Activated T-cell treated with anti-CD3 and anti-CD28 coated beads for 4 hours (primary cell): ENCODE data around the gene PTPRK.

Source experiments
- DNase-seq: peaks from one replicate; pipeline ENCODE4 v3.0.0-alpha.2; 2020

Gene PTPRK

GRCh38 chr6:128520436-128521281, at the start of gene PTPRK:
TSS of gene PTPRK (minus strand) at chr6:128520599. CDS start at chr6:128520358, 241 bp downstream.
- peak; percentile 86 for DNase-seq

- DNase-seq = no peak
Observed at GRCh38 chr6:128567029-128567428, 46.6 kb upstream of the PTPRK start.

GRCh38 chr6:128560966-128561365, 40.6 kb upstream of the PTPRK start:
- no peak for DNase-seq

- DNase-seq = no peak
Observed at GRCh38 chr6:128558924-128559323, 38.5 kb upstream of the PTPRK start.

- DNase-seq = no peak
Observed at GRCh38 chr6:128558021-128558420, 37.6 kb upstream of the PTPRK start.

- DNase-seq = no peak
Observed at GRCh38 chr6:128557081-128557480, 36.7 kb upstream of the PTPRK start.

GRCh38 chr6:128554302-128554701, 33.9 kb upstream of the PTPRK start:
- no peak for DNase-seq

GRCh38 chr6:128541261-128541660, 20.9 kb upstream of the PTPRK start:
- no peak for DNase-seq

- no peak for DNase-seq
Observed at GRCh38 chr6:128538763-128539162, 18.4 kb upstream of the PTPRK start.

- no peak for DNase-seq
Observed at GRCh38 chr6:128532827-128533226, 12.4 kb upstream of the PTPRK start.

GRCh38 chr6:128532136-128532535, 11.7 kb upstream of the PTPRK start:
- no peak for DNase-seq

GRCh38 chr6:128531696-128532095, 11.3 kb upstream of the PTPRK start:
- DNase-seq = no peak

GRCh38 chr6:128528241-128528640, 7.8 kb upstream of the PTPRK start:
- DNase-seq = no peak

GRCh38 chr6:128527375-128527774, 7.0 kb upstream of the PTPRK start:
- no peak for DNase-seq

GRCh38 chr6:128526152-128526914, 5.9 kb upstream of the PTPRK start:
- DNase-seq = no peak

- no peak for DNase-seq
Observed at GRCh38 chr6:128525406-128525805, 5.0 kb upstream of the PTPRK start.

GRCh38 chr6:128521282-128521632, 858 bp upstream of the PTPRK start:
- DNase-seq = no peak

- peak; percentile 29 for DNase-seq
Observed at GRCh38 chr6:128519931-128520435, 416 bp downstream of the PTPRK start.

GRCh38 chr6:128519132-128519930, 1.1 kb downstream of the PTPRK start:
- DNase-seq = no peak

- no peak for DNase-seq
Observed at GRCh38 chr6:128518434-128519131, 1.8 kb downstream of the PTPRK start.

GRCh38 chr6:128517124-128517523, 3.3 kb downstream of the PTPRK start:
- DNase-seq = no peak

- no peak for DNase-seq
Observed at GRCh38 chr6:128516514-128516898, 3.9 kb downstream of the PTPRK start.
